ENCODE data around the gene ZNRF2. TPM values are rescaled to one million over a fixed set of nuclear protein-coding genes. Genes with fewer than 3 reads are reported as not detected.

The ZNRF2 gene
- total and polyA plus RNA-seq, 2 of the 13 experiments (the other 11 are each of a cell fraction or from before 2014, with no cell fraction given) = 3.5 to 7.7 TPM

DNA sequence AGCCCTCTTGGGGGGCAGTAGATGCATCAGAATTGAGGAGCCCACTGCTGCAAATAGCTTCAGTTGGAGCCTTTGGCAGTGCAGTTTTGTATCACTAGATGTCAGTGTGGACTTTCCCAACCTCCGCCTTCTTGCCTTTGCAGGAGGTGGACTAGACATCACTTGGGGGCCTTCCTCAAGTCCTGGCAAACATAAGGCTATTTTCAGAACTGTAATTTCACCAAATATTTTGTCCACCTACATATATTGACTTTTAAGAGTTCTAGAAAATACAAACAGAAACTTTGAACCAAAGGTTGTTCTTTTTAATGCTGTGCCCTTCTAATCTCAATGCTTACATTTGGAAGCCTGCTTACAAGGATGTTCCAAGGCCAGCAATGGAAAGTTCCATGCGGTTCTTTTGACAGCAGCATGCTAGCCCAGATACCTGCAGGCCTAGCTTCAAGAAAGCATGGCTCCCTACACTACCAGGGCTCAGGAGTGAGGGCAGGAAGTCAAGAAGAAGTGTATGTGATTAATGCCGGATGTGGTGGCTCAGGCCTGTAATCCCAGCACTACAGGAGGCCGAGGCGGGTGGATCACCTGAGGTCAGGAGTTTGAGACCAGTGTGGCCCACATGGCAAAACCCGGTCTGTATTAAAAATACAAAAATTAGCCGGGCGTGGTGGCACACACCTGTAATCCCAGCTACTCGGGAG lies 8.0 kb upstream of the ZNRF2 start (continued):
- peak in 1 of 2 experiments; percentile 34; a peak in 2 of 4 replicates for TF ChIP-seq EP300 (IDR thresholded peaks at IDR 0.05; ENCODE audit: low read depth in 2 of 2, low read length in 2 of 2)
- no peak for TF ChIP-seq EP300 (CRISPR knock-in tag; IDR thresholded peaks at IDR 0.05; ENCODE audit: borderline replicate concordance)
- TF ChIP-seq MTA1 (CRISPR knock-in tag; IDR thresholded peaks at IDR 0.05; ENCODE audit: borderline replicate concordance) = no peak
- TF ChIP-seq SAP130 (CRISPR knock-in tag; IDR thresholded peaks at IDR 0.05; ENCODE audit: low read depth) = 0 out of 2 replicates have a peak, but pooled peaks have one; percentile 27
- no peak for TF ChIP-seq ZNF768 (CRISPR knock-in tag; IDR thresholded peaks at IDR 0.05)
- TF ChIP-seq ISL2 (CRISPR knock-in tag; IDR thresholded peaks at IDR 0.05) = 0 out of 2 replicates have a peak, but pooled peaks have one; percentile 28
- TF ChIP-seq HNF4A (CRISPR knock-in tag; IDR thresholded peaks at IDR 0.05) = peak; percentile 36; the same call in 1 of the 2 replicates
- no peak for TF ChIP-seq ZNF501 (CRISPR knock-in tag; IDR thresholded peaks at IDR 0.05)
- no peak for TF ChIP-seq FOXP1 (IDR thresholded peaks at IDR 0.05)
- TF ChIP-seq FOXP1 (CRISPR knock-in tag; IDR thresholded peaks at IDR 0.05) = no peak
- TF ChIP-seq PITX1 (CRISPR knock-in tag; IDR thresholded peaks at IDR 0.05) = no peak
- TF ChIP-seq DPF2 (CRISPR knock-in tag; IDR thresholded peaks at IDR 0.05; ENCODE audit: borderline replicate concordance, low read depth) = no peak

DNA sequence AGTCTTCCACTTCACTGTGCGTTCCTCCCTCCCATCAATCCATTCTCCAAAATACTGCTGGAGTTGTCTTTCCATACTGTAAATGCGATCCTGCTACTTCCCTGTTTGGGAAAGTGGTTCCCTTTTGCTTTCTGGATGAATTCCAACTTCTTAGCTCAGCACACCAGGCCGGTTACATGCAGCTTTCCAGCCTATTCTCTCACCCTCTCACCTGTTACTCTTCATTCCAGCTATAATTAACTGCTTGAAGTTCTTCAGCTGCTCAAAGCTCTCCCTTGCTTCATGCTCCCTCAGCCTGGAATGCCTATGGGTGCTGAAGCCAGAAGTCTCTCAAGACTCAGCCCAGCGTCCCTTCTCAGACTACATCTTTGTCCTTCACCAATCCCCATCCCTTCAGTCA lies 6.0 kb upstream of the ZNRF2 start:
- 43% methylated on average over 4 of the region's 4 CpGs for WGBS (ENCODE audit: low lambda C conversion rate)
- no peak for FAIRE-seq
- TF ChIP-seq THAP9 (CRISPR knock-in tag; IDR thresholded peaks at IDR 0.05; ENCODE audit: borderline replicate concordance) (no peak), U2AF2 (IDR thresholded peaks at IDR 0.05; ENCODE audit: low read depth, low read length) (no peak), HHEX (CRISPR knock-in tag; IDR thresholded peaks at IDR 0.05) (no peak), ZNF768 (CRISPR knock-in tag; IDR thresholded peaks at IDR 0.05) (no peak), ZNF556 (CRISPR knock-in tag; IDR thresholded peaks at IDR 0.05; ENCODE audit: borderline replicate concordance) (no peak), TGIF2 (CRISPR knock-in tag; IDR thresholded peaks at IDR 0.05) (no peak), ZNF383 (CRISPR knock-in tag; IDR thresholded peaks at IDR 0.05; ENCODE audit: borderline replicate concordance) (no peak), MAFG (CRISPR knock-in tag; IDR thresholded peaks at IDR 0.05) (no peak), ZNF615 (CRISPR knock-in tag; IDR thresholded peaks at IDR 0.05; ENCODE audit: borderline replicate concordance) (no peak), E2F5 (CRISPR knock-in tag; conservative IDR thresholded peaks at IDR 0.05) (no peak), SNRNP70 (IDR thresholded peaks at IDR 0.05; ENCODE audit: low read depth, low read length) (no peak), SYNCRIP (IDR thresholded peaks at IDR 0.05; ENCODE audit: insufficient read depth, low read depth, low read length) (no peak)

More for the DNA sequence above, 6.0 kb upstream of the ZNRF2 start:
- Histone ChIP-seq H3K27ac (ENCODE audit: extremely low read length, insufficient read depth, low read length) (no peak overlapping the region), H3K27me3 (ENCODE audit: control insufficient read depth in 1 of 2, insufficient read depth in 2 of 2, low read length in 2 of 2) (no peaks in the 10 kb centered on the region), H2AFZ (ENCODE audit: low read length) (no peak overlapping the region), H3K9ac (ENCODE audit: insufficient read depth, low read depth, low read length) (no peak overlapping the region), H3K79me2 (ENCODE audit: insufficient read depth, low read length) (no peaks in the 10 kb centered on the region), H3K36me3 (replicated peaks in 1 of 2; ENCODE audit: control insufficient read depth in 1 of 2, insufficient read depth in 2 of 2, low read length in 2 of 2) (no peaks in the 10 kb centered on the region), H3K9me3 (ENCODE audit: low read length) (no peaks in the 10 kb centered on the region), H4K20me1 (ENCODE audit: insufficient read depth, low read length) (no peaks in the 10 kb centered on the region), H3K4me3 (replicated peaks in 1 of 3; ENCODE audit: insufficient read depth in 1 of 3, low read depth in 2 of 3, low read length in 3 of 3) (no peak overlapping the region), H3K4me2 (ENCODE audit: low read depth, low read length) (peak overlapping the region; percentile 24; the same call in 1 of the 2 replicates), H3K4me1 (ENCODE audit: insufficient read depth, low read length) (peaks cover 68% of the 10 kb centered on the region)
- CTCF ChIA-PET (ENCODE audit: low intra/inter-chr PET ratio, low total read pairs) = no interaction called here
- POLR2A ChIA-PET = no interaction called here
- intact Hi-C loops (cut with micrococcal nuclease; ENCODE audit: unreplicated experiment) (no loop called here), in situ Hi-C loops (cut with HindIII; ENCODE audit: extremely low pct_ligation_motif_present, low pct_unique_long_range_greater_than_20kb) (loop anchor here (5.0 to 10.0 kb wide), 2 partner anchors 134 to 286 kb away; no protein-coding TSS in a partner anchor)
- BruUV-seq (replicated peaks) = no TSS peak
- DNase-seq (ENCODE audit: low spot score) (no peak), ATAC-seq (no peak)

All from HepG2 (cell line).